DMS 273 (cell line): Measurements from ENCODE around the gene LCN12.

Experiments used
- DNase-seq: peaks from one replicate; lab custom pipeline; 2025; ENCODE audit not compliant: unreplicated experiment; lab: John Stamatoyannopoulos, UW

Gene LCN12

DNA sequence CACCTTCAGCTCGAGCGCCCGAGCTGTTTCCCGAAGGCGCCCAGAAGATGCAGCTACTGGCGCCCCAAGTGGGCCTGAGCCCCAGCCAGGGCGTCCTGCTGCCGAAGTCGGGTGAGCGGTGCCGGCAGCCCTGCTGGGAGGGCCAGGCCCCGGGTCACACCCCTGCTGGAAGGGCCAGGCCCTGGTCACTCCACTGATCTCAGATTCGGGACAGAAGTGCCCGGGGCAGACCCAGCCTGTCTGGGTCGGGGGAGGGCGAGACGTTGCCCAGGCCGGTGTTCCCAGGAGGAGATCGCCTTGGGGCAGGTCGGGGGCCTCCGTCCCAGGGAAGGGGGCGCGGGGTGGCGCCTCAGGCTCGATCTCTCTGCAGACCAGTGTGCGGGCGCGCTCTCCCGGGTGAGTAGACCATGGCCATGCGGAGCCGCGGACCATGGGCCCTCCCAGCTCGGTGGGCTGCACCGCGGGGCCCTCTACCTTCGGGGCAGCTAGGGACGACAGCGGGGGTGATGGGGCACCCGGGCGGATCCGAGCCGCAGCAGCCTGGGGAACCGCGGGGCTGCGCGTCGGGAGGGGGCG, 33.0 kb downstream of the LCN12 start:
- no peak for DNase-seq

DNA sequence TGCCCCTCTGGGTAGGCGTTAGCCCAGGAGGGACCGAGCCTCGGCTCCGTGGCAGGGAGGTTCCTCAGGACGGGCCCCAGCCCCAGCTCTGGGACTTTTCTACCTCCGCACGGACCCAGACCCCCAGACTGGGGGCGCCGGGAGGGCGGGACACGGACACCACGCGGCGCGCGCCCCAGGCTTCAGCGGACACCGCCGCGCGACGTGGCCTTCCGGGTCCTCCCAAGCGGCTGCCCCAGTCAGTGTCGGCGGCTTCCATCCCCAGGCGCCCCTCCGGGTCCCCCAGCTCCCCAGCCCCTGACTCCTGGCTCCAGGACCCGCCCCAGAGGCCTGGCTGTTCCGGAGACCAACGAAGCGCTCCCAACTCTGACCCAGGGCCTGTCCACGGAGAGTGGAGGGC, 33.8 kb downstream of the LCN12 start:
- no peak for DNase-seq

DNA sequence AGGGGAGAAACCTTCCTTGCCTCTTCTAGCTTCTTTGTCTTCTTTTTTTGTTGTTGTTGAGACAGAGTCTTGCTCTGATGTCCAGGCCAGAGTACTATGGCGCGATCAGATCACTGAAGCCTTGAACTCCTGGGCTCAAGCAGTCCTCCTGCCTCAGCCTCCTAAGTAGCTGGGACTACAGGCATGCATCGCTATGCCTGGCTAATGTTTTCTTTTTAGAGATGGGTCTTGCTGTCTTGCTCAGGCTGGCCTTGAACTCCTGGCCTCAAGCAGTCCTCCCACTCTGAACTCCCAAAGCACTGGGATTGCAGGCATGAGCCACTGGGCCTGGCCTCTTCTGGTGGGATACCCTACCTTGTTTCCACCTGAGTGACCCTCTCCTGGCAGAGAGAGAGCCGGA, 36.8 kb downstream of the LCN12 start:
- DNase-seq: no peak

DNA sequence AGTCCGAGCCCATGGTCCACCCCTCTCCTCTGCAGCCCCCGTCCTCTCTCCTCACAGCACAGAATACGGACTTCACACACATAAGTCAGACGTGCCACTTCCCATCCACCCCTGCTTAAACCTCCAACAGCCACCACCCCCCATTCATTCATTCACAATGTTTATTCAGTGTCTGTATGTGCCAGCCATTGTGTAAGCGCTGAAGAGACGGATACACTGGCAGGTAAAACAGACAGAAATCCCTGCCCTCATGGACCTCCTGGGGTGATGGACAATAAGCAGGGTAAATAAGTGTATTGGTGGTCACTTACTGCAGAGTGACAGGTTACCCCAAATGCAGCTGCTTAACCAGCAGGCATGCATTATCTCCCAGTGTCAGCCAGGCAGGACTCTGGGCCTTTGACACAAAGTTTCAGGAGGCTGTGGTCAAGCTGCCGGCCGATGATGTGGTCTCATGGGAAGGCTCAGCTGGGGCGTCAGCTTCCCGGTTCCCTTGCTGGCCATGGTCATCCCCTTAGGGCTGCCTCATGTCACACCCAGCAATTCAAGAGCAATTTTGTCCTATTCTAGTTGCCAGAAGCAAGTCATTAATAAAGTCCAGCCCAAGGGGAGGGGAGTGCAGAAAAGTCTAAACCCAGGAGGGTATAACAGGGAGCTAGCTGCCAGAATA, 38.3 kb downstream of the LCN12 start:
- no peak for DNase-seq

DNA sequence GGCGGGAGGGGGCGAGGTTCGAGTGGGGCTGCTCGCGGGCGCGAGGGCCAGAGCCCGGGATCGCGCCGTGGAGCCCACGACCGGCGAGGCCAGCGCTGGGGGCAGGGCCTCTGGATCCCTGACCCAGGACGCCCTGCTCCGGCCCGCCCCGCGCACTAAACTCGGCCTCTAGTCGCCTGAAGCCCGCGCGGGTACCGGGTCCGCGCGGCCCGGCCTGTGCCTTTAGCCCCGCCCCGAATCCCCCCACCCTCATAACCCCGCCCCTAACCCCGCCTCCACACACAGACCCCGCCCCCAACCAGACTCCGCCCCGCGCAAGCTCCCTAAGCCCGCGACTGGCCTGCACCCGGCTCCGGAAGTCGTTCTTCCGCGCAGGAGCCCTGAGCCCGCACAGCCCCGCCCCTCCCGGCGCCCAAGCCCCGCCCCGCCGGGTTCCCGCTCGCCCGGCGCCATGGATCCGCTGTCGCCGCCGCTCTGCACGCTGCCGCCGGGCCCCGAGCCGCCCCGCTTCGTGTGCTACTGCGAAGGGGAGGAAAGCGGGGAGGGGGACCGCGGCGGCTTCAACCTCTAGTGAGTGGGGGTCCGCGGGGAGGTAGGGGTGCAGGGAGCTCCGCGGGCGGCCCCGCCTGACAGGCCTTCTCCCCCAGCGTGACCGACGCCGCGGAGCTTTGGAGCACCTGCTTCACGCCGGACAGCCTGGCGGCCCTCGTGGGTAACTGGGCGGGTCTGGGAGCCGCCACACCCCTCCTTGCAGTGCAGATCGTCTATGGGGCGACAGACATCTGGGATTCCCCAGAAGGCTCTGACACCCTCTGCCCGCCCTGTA, 40.1 kb downstream of the LCN12 start, which contains the start of gene PAXX:
Gene PAXX (plus strand): TSS at position 430 of the 826 bp plus-strand sequence. CDS start 22 bp downstream, at position 452.
- DNase-seq: peak; percentile 90

DNA sequence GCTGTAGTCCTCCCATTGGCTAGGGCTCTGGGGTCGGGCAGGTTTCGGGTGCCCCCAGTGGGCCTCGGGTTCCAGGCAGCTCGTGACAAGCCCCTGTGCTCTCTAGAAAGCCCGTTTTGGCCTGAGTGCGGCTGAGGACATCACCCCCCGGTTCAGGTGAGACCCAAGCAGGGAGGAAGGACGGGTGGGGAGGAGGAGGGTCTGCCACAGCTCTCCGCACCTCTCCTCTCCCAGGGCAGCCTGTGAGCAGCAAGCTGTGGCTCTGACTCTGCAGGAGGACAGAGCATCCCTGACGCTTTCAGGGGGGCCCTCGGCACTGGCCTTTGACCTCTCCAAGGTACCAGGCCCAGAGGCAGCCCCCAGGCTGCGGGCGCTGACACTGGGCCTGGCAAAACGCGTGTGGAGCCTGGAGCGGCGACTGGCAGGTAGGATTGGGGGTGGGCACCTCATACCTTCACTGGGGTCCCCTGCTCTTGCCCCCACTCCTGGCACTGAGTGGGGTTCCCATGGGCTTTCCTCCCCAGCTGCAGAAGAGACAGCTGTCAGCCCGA, 40.8 kb downstream of the LCN12 start:
- DNase-seq: no peak

DNA sequence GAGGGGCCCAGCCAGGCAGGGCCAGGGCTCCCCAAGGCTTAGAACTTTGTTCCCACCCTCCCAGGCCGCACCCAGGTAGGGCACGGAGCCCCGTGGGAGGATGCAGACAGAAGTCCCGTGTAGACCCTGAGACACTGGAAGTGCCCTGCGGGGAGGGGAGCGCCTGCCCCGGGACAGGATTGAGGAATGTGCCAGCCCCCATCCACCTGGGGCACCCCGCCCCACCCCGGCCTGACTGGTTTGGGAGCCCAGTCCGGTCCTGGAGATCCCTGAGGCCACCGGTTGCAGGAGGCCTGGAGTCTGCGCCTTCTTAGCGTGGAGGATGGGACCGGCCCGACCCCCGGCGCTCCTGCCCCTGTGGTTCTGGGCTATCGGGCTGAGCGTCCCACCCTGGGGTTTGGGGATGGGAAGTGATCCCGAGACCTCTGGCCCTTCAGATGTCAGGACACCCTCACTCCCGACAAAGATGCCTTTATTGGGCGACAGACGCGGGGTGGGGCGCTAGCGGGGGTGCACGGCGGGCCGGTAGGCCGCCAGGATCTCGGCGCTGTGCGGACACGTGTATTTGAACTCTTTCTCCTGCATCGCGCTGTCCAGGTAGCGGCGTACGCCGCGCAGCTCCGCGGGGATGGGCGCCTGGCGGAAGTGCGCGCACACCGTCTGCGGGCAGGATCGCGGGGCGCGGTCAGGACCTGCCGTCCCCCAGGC, 42.3 kb downstream of the LCN12 start:
- no peak for DNase-seq

DNA sequence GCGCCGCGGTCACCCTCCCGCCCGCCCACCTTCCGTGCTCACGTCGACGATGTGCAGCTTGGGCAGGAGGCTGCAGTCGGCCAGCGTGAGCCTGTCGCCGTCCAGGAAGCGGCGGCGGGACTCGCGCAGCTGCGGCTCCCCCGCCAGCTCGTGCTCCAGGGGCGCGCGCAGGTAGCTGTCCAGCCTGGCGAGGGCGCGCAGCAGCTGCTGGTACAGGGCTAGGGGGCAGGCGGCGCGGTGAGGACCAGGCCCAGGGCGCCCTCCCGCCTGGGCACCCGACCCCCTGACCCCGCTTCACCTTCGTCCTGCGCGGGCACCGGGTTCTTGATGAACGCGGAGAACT, 42.8 kb downstream of the LCN12 start:
- DNase-seq: no peak

DNA sequence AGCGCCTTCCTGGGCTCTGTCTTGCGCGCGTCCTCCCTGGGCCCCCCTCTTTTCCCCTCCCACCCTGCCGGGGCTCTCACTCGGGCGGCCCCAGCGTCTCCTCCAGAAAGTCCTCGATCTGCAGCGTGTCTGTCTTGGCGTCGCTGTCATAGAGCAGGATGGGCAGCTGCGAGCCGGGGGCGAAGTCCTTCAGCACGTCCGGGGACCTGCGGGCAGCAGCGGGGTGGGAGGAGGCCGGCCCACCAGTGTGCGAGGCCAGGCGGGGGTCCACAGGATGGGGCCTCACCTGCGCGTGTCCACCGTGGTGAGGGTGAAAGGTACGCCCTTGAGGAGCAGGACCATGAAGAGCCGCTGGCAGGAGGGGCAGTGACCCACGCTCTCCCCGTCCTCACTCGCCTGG, 43.3 kb downstream of the LCN12 start:
- DNase-seq: no peak

DNA sequence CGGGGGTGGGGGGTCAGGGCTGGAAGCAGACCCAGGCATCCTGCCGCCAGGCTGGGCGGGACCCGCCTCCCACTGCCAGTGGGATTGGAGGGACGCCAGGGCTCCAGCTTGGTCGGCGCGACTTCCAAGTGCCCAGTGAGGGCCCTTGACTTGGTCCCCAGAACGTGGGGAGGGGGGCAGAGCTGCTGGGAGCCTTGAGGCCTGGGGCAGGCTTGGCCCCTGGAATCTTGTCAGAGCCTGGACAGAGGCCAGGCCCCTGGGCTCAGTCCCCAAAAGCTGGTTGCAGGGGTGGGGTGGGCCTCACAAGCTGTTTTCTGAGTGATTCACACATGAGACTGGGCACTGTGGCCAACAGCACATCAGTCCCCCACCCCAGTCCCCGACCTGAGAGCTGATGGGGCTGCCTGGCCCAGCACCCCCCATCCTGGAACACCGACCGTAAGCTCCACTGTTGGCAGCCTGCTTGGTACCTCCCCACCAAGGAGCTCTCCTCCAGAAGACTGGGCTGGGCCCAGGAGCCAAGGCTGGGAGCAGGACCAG, 43.8 kb downstream of the LCN12 start:
- peak; percentile 58 for DNase-seq

DNA sequence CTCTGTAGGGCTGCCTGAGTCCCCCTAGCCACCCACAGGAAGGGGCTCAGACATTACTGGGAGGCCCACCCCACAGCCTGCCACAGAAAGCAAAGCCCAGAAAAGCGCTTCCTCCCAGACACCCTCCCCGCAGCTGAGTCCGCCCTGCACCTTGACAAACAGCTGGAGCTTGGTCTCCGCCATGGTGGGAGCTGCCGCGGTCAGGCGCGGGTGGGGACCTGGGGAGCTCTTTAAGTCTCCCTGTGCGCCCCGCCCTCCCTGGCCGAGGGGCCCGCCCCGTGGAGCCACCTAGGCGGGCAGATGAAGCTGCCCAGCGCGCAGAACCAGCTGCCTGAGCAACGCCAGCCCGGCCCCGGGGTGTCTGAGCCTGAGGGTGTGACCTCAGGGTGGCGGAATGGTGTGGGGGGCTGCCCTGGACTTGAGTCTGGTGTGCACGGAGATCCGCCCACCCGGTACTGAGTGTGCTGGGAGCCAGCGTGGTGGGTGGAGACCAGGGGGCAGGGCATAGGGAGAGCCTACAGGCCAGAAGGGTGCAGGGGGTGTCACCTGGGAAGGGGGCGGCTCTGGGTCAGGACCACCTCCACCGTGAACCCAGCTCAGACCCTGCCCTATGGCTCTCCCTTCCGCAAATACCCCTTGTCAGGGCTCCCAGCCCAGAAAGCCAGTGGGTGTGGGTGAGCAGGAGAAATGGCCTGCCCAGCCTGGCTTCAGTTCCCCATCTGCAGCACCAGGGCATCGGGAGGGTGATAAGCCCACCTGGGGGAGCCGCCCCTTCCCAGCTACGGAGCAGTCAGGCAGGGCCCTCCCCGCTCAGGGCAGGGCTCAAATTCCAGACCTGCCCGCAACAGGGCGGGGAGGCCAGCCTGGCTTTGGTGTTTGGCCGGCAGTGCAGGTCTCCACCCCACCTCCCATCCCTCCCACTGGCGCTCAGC, 44.6 kb downstream of the LCN12 start, which contains the start of gene CLIC3:
Gene CLIC3 (minus strand): TSS at position 208 of the 932 bp plus-strand sequence. CDS start 25 bp downstream, at position 183.
- DNase-seq: peak; percentile 62

DNA sequence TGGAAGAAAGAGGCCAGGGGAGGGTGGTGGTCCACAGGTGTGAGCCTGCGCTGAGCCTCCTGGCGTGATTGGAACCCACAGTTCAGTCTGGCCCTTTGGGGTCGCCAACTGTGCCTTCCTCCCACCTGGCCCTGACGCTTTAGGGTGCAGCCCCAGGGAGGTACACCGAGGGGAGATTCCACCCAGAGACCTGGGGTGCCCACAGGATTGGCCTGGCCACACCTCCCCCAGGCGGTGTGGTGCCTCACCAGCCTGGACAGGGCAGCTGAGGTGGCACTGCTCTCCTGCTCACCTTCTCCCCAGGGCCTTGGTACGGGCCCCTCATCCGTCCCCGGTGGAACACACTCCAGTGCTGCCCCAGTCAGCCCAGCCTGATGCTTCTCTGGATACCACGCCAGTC, 45.3 kb downstream of the LCN12 start:
- DNase-seq: no peak

DNA sequence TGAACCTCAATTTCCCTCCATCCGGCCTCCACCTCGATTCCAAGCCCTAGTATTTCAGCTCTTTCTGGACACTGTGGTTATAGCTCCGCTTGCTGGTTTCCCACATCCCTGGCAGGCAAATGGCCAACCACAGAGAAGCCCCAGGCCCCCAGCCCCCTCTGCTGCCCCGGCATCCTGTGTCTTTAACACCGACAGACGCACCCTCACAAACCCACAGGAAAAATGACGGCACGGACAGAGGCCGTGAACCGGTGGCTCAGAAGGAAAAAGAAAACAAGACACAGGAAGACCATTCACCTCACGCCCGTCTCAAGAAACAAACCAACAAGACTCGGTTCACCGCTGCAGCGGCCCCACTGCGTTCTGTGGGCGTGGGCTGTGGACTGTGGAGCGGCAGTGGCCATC, 45.8 kb downstream of the LCN12 start:
- DNase-seq: no peak

DNA sequence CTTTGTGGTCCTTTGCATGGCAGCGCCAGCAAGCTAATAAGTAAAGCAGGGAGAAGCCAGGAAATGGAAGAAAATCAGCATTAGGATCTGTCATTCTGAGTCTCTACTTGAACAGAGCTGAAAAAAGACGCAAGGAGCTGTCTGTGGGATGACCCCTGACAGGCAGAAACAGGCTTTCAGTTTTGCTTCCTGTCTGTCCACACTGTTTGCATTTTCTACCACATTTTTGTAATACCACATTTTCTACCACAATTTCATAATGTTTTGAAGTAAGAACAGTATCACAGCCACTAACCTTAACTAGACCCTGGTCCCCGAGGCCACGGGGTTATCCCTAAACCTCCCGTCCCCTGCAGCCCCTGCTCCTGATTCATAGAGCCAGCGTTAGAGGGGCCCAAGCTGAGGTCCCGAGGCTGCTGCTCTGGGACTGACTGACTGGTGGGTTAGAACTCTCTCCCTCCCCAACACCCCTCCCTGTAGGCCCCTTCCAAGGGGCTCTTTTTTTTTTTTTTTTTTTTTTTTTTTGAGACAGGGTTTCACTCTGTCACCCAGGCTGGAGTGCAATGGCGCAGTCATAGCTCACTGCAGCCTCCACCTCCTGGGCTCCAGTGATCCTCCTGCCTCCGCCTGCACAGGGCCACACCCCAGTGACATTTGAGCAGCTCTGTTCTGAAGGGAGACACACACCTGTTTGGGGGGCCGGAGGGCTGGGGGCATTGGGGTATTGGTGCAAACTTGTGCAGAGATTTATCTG, 48.3 kb downstream of the LCN12 start:
- DNase-seq: no peak

DNA sequence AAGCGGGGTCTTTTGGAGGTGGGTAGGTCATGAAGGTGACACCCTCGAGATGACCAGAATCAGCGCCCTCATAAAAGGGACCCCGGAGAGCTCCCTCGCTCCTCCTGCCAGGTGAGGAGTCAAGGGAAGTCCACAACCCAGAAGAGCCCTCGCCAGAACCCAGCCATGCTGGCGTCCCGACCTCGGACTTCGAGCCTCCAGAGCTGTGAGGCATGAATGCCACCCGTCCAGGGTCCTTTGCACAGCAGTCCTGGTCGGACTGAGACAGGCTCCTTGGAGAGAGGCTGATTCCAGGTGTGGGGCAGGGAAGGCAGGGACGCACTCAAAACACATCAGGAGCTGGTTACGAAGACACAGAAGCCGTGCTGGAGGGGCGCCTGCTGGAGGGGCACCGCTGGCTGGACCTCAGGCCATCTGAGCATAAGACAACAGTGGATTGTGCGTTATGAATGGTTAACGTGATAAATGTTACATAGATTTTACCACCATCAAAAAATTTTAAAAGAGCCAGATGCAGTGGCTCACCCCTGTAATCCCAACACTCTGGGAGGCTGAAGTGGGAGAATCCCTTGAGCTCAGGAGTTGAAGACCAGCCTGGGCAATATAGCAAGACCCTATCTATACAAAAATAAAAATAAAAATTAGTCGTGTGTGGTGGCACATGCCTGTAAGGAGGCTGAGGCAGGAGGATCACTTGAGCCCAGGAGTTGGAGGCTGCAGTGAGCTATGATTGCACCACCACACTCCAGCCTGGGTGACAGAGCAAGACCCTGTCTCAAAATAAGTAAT, 50.0 kb downstream of the LCN12 start:
- DNase-seq: no peak

DNA sequence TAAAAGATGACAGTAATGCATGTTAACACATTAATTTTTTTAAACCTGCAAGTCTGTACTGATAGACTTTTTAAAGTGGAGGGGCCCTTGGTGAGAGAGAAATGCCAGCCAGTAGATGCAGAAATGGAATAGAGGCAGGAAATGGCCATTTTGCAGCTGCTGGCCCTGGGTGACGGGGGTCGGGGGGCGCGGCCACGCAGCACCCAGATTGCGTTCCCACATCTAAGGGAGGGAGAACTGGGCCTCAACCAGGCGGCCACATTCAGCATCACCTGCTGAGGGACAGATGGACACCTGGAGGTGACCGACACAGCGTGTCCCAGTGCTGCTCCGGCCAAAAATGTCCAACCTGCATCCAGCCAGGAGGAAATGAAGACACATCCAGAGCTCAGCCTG, 50.6 kb downstream of the LCN12 start:
- DNase-seq: no peak

DNA sequence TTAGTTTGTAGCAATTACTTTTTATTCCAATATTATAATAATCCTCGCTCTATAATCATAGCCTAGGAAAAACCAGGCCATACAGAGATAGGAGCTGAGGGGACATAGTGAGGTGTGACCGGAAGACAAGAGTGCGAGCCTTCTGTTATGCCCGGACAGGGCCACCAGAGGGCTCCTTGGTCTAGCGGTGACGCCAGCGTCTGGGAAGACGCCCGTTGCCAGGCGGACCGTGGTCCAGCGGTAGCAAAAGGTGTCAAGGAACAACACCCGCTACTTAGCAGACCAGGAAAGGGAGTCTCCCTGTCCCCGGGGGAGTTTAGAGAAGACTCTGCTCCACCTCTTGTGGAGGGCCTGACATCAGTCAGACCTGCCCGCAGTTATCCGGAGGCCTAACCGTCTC, 52.2 kb downstream of the LCN12 start:
- peak; percentile 32 for DNase-seq
